Tibial artery (tissue), 4 donors: ENCODE results near the gene DSCAM.

Experiments
- DNase-seq, 2 donors: peaks; one replicate each; pipeline ENCODE4 v3.0.0-alpha.2; 2019
- H3K27ac ChIP-seq, 2 donors: fragments of 200-600 bp; sonication (generic) in 1 of 2; 1 replicate in 1 of 2; 2 replicates in 1 of 2; pipeline ENCODE4 v1.5.1; 2018 to 2019; ENCODE audit warnings: mild to moderate bottlenecking in 1 of 2
- H3K27me3 ChIP-seq, 2 donors: fragments of 200-600 bp; sonication (generic) in 1 of 2; one replicate each; pipeline versions ENCODE4 v1.5.1 to v1.6.0; 2016 to 2019
- H3K36me3 ChIP-seq, 3 donors: fragments of 200-600 bp; sonication (generic) in 2 of 3; one replicate each; pipeline ENCODE4 v1.5.1; 2016 to 2019; ENCODE audit warnings: mild to moderate bottlenecking in 2 of 3
- H3K4me1 ChIP-seq, 4 donors: fragments of 200-600 bp; sonication (generic) in 2 of 4; 1 replicate in 3 of 4; 2 replicates in 1 of 4; pipeline ENCODE4 v1.5.1; 2016 to 2019
- H3K4me3 ChIP-seq, 2 donors: fragments of 200-600 bp; sonication (generic) in 1 of 2; 1 replicate in 1 of 2; 2 replicates in 1 of 2; pipeline ENCODE4 v1.5.1; 2018 to 2019; ENCODE audit warnings: mild to moderate bottlenecking in 2 of 2
- H3K9me3 ChIP-seq, 3 donors: fragments of 200-600 bp; sonication (generic) in 1 of 3; one replicate each; pipeline ENCODE4 v1.5.1; 2016 to 2019
- intact Hi-C: fragments of 100-400 bp; cut with DNase I; formaldehyde crosslinking; loops from one replicate; pipeline ENCODE4 v1.15.0; 2023; ENCODE audit warnings: low total_unique reads
- TF ChIP-seq, protein P1 (sequence below), 2 experiments: fragments of 200-600 bp in 1 of 2; fragments of 450-650 bp in 1 of 2; IDR thresholded peaks; one replicate each; pipeline ENCODE4 v1.5.1; 2017 to 2019; ENCODE audit warnings: antibody characterized with exemption in 2 of 2, mild to moderate bottlenecking in 1 of 2, moderate library complexity in 1 of 2

The DSCAM gene

DNA sequence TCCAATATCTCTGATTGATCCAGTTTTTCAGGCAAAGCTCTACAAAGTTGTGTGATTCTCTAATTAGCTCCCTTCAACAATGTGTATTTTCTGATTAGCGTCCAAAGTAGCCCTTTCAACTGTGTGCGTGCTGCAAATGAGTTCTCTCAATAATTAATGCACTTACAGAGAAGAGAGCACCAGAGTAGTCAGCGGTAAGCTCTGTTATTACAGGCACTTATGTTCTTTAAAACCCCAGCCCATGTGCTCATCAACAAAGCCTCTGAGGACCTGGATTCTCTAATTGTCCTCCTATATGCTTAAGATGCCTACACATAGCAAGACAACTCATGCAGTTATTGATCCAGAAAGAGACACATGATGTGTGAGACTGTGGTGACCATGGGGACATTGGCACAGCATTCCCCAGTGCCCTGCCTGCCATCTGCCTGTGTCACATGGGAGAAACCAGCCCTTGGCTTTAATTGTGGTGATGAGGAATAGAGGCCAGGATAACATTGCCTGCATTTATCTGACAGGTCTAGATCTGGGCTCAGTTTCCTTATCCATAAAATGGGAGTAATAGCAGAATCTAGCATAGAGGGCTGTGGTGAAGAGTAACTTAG, 828.0 kb downstream of the DSCAM start:
- H3K9me3 ChIP-seq = no peaks in the 10 kb centered on the region
- DNase-seq = no peak
- no peaks in the 10 kb centered on the region for H3K36me3 ChIP-seq
- TF ChIP-seq, protein P1, sequence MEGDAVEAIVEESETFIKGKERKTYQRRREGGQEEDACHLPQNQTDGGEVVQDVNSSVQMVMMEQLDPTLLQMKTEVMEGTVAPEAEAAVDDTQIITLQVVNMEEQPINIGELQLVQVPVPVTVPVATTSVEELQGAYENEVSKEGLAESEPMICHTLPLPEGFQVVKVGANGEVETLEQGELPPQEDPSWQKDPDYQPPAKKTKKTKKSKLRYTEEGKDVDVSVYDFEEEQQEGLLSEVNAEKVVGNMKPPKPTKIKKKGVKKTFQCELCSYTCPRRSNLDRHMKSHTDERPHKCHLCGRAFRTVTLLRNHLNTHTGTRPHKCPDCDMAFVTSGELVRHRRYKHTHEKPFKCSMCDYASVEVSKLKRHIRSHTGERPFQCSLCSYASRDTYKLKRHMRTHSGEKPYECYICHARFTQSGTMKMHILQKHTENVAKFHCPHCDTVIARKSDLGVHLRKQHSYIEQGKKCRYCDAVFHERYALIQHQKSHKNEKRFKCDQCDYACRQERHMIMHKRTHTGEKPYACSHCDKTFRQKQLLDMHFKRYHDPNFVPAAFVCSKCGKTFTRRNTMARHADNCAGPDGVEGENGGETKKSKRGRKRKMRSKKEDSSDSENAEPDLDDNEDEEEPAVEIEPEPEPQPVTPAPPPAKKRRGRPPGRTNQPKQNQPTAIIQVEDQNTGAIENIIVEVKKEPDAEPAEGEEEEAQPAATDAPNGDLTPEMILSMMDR (IDR thresholded peaks at IDR 0.05) = no peak
- H3K27ac ChIP-seq = no peak overlapping the region
- H3K4me1 ChIP-seq = no peaks in the 10 kb centered on the region
- no peak overlapping the region for H3K4me3 ChIP-seq
- no peaks in the 10 kb centered on the region for H3K27me3 ChIP-seq
- intact Hi-C loops = no loop called here

DNA sequence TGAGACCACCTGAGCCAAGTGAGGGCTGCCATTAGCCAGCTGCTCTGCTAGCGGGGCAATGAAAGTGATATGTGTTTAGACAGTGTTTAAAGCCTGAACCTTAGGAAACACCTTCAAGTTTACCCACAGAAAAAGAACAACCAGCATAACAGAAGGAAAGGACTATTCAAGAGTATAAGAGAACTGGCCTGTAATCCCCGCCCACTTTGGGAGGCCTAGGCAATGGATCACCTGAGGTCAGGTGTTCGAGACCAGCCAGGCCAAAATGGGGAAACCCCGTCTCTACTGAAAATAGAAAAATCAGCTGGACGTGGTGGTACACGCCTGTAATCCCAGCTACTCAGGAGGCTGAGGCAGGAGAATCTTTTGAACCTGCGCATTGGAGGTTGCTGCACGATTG, 830.3 kb downstream of the DSCAM start:
- intact Hi-C loops = no loop called here
- no peaks in the 10 kb centered on the region for H3K9me3 ChIP-seq
- TF ChIP-seq, protein P1 (IDR thresholded peaks at IDR 0.05) = no peak
- H3K36me3 ChIP-seq = no peaks in the 10 kb centered on the region
- H3K4me1 ChIP-seq = no peaks in the 10 kb centered on the region
- no peak overlapping the region for H3K4me3 ChIP-seq
- no peak for DNase-seq
- no peaks in the 10 kb centered on the region for H3K27me3 ChIP-seq
- H3K27ac ChIP-seq = no peak overlapping the region

DNA sequence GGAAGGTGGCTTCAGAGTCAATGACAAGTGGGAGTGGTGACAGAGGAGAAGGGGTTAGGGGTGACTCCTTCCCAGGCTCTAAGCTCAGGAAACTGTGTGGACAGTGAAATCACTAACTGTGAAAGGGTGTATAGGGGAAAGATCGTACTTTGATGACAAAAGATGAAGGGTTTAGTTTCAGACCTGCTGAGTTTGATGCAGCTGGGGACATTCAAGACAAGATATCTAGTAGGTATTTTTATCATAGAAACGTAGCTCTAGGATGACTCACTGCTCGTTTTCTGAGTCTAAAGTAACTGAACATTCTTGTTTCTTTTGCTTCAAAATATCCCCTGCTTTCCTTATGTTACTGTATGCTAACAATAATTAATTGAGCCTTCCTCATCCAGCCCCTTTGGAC, 830.7 kb downstream of the DSCAM start:
- TF ChIP-seq, protein P1 (IDR thresholded peaks at IDR 0.05) = no peak
- Histone ChIP-seq H3K4me3 (no peak overlapping the region), H3K27ac (no peak overlapping the region), H3K27me3 (no peaks in the 10 kb centered on the region), H3K36me3 (no peaks in the 10 kb centered on the region), H3K9me3 (no peaks in the 10 kb centered on the region), H3K4me1 (no peaks in the 10 kb centered on the region)
- intact Hi-C loops = no loop called here
- DNase-seq = no peak

DNA sequence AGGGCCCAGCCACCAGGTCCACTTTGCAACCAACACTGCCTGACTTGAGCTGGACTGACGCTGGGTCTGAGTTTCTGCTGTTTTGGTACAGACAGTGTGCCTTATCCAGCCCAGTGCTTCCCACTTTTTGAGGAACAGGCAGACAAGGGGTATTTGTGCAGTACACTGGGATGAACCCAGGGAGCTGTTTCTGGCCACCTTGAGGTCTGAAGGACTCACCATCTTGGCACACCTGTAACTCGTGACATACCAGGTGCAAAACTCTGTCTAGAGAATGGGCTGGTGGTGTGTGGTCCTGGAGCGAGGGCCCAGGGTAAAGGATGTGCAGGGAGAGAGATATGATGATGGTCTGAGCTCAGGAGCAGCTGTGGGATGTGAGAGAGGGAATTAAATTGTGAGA, 831.1 kb downstream of the DSCAM start:
- H3K27ac ChIP-seq = no peak overlapping the region
- H3K27me3 ChIP-seq = no peaks in the 10 kb centered on the region
- no peaks in the 10 kb centered on the region for H3K4me1 ChIP-seq
- H3K9me3 ChIP-seq = no peaks in the 10 kb centered on the region
- H3K36me3 ChIP-seq = no peaks in the 10 kb centered on the region
- intact Hi-C loops = no loop called here
- TF ChIP-seq, protein P1 (IDR thresholded peaks at IDR 0.05) = no peak
- DNase-seq = no peak
- H3K4me3 ChIP-seq = no peak overlapping the region

DNA sequence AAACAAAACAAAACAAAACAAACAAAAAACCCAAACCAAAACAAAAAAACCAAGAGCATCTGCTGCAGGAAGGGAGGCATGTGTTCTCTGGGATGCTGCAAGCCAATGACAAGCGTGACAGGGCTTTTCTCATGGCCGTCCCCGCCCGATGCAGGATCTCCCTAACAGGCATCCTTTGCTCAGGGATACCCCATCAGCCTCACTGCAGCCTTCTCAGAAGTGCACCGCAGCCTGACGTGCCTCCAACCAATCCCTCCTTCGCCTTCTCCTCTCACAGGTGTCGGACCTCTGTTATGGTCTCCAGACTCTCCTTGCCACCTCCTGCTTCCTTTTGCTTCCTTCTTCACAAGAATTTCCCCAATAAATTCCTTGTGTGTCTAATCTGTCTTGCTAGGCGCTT, 832.6 kb downstream of the DSCAM start:
- Histone ChIP-seq H3K4me3 (no peak overlapping the region), H3K27ac (no peak overlapping the region), H3K27me3 (no peaks in the 10 kb centered on the region), H3K9me3 (no peaks in the 10 kb centered on the region), H3K36me3 (no peaks in the 10 kb centered on the region), H3K4me1 (no peaks in the 10 kb centered on the region)
- DNase-seq = no peak
- intact Hi-C loops = no loop called here
- TF ChIP-seq, protein P1 (IDR thresholded peaks at IDR 0.05) = no peak
